Karpas-422 (cell line): ENCODE measurements around the gene OMA1. TPM values are rescaled to one million over a fixed set of nuclear protein-coding genes. Genes with fewer than 3 reads are reported as not detected.
"Not testable (repeated sequence)": the region's sequence is repeated elsewhere in the genome, so short reads cannot be mapped to it uniquely, and the experiment has no call there.

Experiments used
- DNase-seq: peaks from one replicate; pipeline ENCODE4 v3.0.0-alpha.2; 2015
- H2AFZ ChIP-seq: fragments of 200-600 bp; sonication (generic); 2 replicates; pipeline ENCODE4 v1.6.1; 2014; ENCODE audit warnings: antibody characterized with exemption, low read length, mixed read lengths
- H3K27ac ChIP-seq: fragments of 200-600 bp; sonication (generic); 2 replicates; pipeline ENCODE4 v1.5.1; 2014; ENCODE audit warnings: mild to moderate bottlenecking, low read length, moderate library complexity
- H3K27me3 ChIP-seq: fragments of 200-600 bp; sonication (generic); 2 replicates; pipeline ENCODE4 v1.6.1; 2014; ENCODE audit warnings: low read length, mixed read lengths
- H3K36me3 ChIP-seq: fragments of 200-600 bp; sonication (generic); 2 replicates; pipeline ENCODE4 v1.6.1; 2014; ENCODE audit warnings: low read length, mixed read lengths; ENCODE audit not compliant: insufficient read depth
- H3K4me1 ChIP-seq: fragments of 200-600 bp; sonication (generic); 2 replicates; pipeline ENCODE4 v1.6.1; 2014; ENCODE audit warnings: mild to moderate bottlenecking, low read length, mixed read lengths
- H3K4me2 ChIP-seq: fragments of 200-600 bp; sonication (generic); 2 replicates; pipeline ENCODE4 v1.6.1; 2014; ENCODE audit warnings: low read length, low read depth, mild to moderate bottlenecking; ENCODE audit not compliant: poor library complexity, severe bottlenecking
- H3K4me3 ChIP-seq: fragments of 200-600 bp; sonication (generic); 2 replicates; pipeline ENCODE4 v1.5.1; 2014; ENCODE audit warnings: mild to moderate bottlenecking, antibody characterized with exemption, low read length, mixed read lengths
- H3K79me2 ChIP-seq: fragments of 200-600 bp; sonication (generic); 2 replicates; pipeline ENCODE4 v1.6.1; 2014; ENCODE audit warnings: mild to moderate bottlenecking, low read length, mixed read lengths
- H3K9ac ChIP-seq: fragments of 200-600 bp; sonication (generic); 2 replicates; pipeline ENCODE4 v1.6.0; 2014; ENCODE audit warnings: low read length
- H3K9me2 ChIP-seq: fragments of 200-600 bp; sonication (generic), shearing (Covaris generic); replicated peaks from 2 replicates; pipeline ENCODE4 v1.6.0; 2014; ENCODE audit warnings: mild to moderate bottlenecking, low read length, moderate library complexity; ENCODE audit not compliant: insufficient read depth
- H3K9me3 ChIP-seq: fragments of 300-700, 200-600 bp; sonication (generic); 2 replicates; pipeline ENCODE4 v1.6.1; 2014; ENCODE audit warnings: low read length, mixed read lengths
- H4K20me1 ChIP-seq: fragments of 200-600 bp; sonication (generic); 2 replicates; pipeline ENCODE4 v1.6.1; 2014; ENCODE audit warnings: mild to moderate bottlenecking, antibody characterized with exemption, low read length, low read depth; ENCODE audit not compliant: insufficient read depth
- total RNA-seq: library from RNA; depleted of rRNA; stranded (reverse); fragments of >200 nt; shearing (Covaris generic); gene quantifications from 2 replicates; pipeline ENCODE4 v1.2.3, GENCODE V29; 2014; ENCODE audit warnings: low replicate concordance

OMA1 gene
- total RNA-seq, 1 experiment from 2014 or later = 116 TPM

- H3K27ac ChIP-seq = no peak overlapping the region
- no peak overlapping the region for H2AFZ ChIP-seq
- peaks cover 5% of the 10 kb centered on the region for H3K4me1 ChIP-seq
- H3K9me3 ChIP-seq = no peaks in the 10 kb centered on the region
- no peak overlapping the region for H3K9ac ChIP-seq
- no peaks in the 10 kb centered on the region for H3K79me2 ChIP-seq
- no peaks in the 10 kb centered on the region for H4K20me1 ChIP-seq
- no peaks in the 10 kb centered on the region for H3K36me3 ChIP-seq
- no peak for DNase-seq
- H3K27me3 ChIP-seq = peaks cover 2% of the 10 kb centered on the region; the same call in 1 of the 2 replicates
- no peaks in the 10 kb centered on the region for H3K9me2 ChIP-seq
- H3K4me3 ChIP-seq = no peak overlapping the region
- no peak overlapping the region for H3K4me2 ChIP-seq
Observed at GRCh38 chr1:58555393-58555792, 8.9 kb upstream of the OMA1 start.

- no peaks in the 10 kb centered on the region for H3K9me2 ChIP-seq
- no peak for DNase-seq
- H3K27me3 ChIP-seq = peaks cover 2% of the 10 kb centered on the region; the same call in 1 of the 2 replicates
- no peaks in the 10 kb centered on the region for H3K79me2 ChIP-seq
- H3K9ac ChIP-seq = no peak overlapping the region
- no peak overlapping the region for H3K4me2 ChIP-seq
- no peaks in the 10 kb centered on the region for H3K36me3 ChIP-seq
- H4K20me1 ChIP-seq = no peaks in the 10 kb centered on the region
- no peak overlapping the region for H3K27ac ChIP-seq
- no peak overlapping the region for H2AFZ ChIP-seq
- no peak overlapping the region for H3K4me3 ChIP-seq
- H3K4me1 ChIP-seq = peaks cover 6% of the 10 kb centered on the region
- H3K9me3 ChIP-seq = no peaks in the 10 kb centered on the region
Observed at GRCh38 chr1:58551186-58552140, 4.9 kb upstream of the OMA1 start.

GRCh38 chr1:58549291-58549690, 2.8 kb upstream of the OMA1 start:
- H2AFZ ChIP-seq, H3K36me3 ChIP-seq, H4K20me1 ChIP-seq, H3K4me3 ChIP-seq, H3K4me2 ChIP-seq, H3K9me2 ChIP-seq, H3K27me3 ChIP-seq, H3K9me3 ChIP-seq, DNase-seq, H3K9ac ChIP-seq, H3K27ac ChIP-seq: not testable (repeated sequence)
- H3K4me1 ChIP-seq = peaks cover 15% of the 10 kb centered on the region
- H3K79me2 ChIP-seq = peaks cover 19% of the 10 kb centered on the region

GRCh38 chr1:58548371-58548770, 1.8 kb upstream of the OMA1 start:
- H3K36me3 ChIP-seq = no peaks in the 10 kb centered on the region
- no peak overlapping the region for H3K4me3 ChIP-seq
- peaks cover 2% of the 10 kb centered on the region; the same call in 1 of the 2 replicates for H3K27me3 ChIP-seq
- no peak overlapping the region for H3K4me2 ChIP-seq
- peaks cover 15% of the 10 kb centered on the region for H3K4me1 ChIP-seq
- H3K9ac ChIP-seq = no peak overlapping the region
- no peaks in the 10 kb centered on the region for H3K9me3 ChIP-seq
- H3K9me2 ChIP-seq = no peaks in the 10 kb centered on the region
- H3K27ac ChIP-seq = no peak overlapping the region
- no peak overlapping the region for H2AFZ ChIP-seq
- no peak for DNase-seq
- H4K20me1 ChIP-seq = no peaks in the 10 kb centered on the region
- peaks cover 28% of the 10 kb centered on the region for H3K79me2 ChIP-seq

- Histone ChIP-seq H3K9me2 (no peaks in the 10 kb centered on the region), H3K79me2 (peaks cover 45% of the 10 kb centered on the region)
Observed at GRCh38 chr1:58545591-58546519, 671 bp downstream of the OMA1 start.

GRCh38 chr1:58543260-58543659, 3.3 kb downstream of the OMA1 start:
- H3K9me2 ChIP-seq = no peaks in the 10 kb centered on the region
- no peak for DNase-seq
- H2AFZ ChIP-seq = no peak overlapping the region
- no peaks in the 10 kb centered on the region; the same call in 1 of the 2 replicates for H3K36me3 ChIP-seq
- peaks cover 15% of the 10 kb centered on the region for H3K4me1 ChIP-seq
- no peak overlapping the region for H3K9ac ChIP-seq
- H3K9me3 ChIP-seq = no peaks in the 10 kb centered on the region
- peaks cover 54% of the 10 kb centered on the region for H3K79me2 ChIP-seq
- no peak overlapping the region for H3K27ac ChIP-seq
- H4K20me1 ChIP-seq = no peaks in the 10 kb centered on the region
- H3K27me3 ChIP-seq = no peaks in the 10 kb centered on the region
- no peak overlapping the region for H3K4me3 ChIP-seq
- no peak overlapping the region for H3K4me2 ChIP-seq

More at GRCh38 chr1:58545591-58546519, 671 bp downstream of the OMA1 start:
- H3K27ac ChIP-seq = peak overlapping the region; percentile 66
- H3K9ac ChIP-seq = peak overlapping the region; percentile 84
- H3K9me3 ChIP-seq = no peaks in the 10 kb centered on the region
- peak overlapping the region; percentile 91 for H3K4me3 ChIP-seq
- peak; percentile 93 for DNase-seq
- H3K4me1 ChIP-seq = peaks cover 15% of the 10 kb centered on the region
- H2AFZ ChIP-seq = peak overlapping the region; percentile 24; the same call in 1 of the 2 replicates
- H4K20me1 ChIP-seq = no peaks in the 10 kb centered on the region
- H3K4me2 ChIP-seq = peak overlapping the region; percentile 86
- no peaks in the 10 kb centered on the region for H3K27me3 ChIP-seq
- no peaks in the 10 kb centered on the region for H3K36me3 ChIP-seq

GRCh38 chr1:58539553-58539952, 7.0 kb downstream of the OMA1 start:
- peaks cover 41% of the 10 kb centered on the region for H3K79me2 ChIP-seq
- DNase-seq = no peak
- H3K9me3 ChIP-seq = no peaks in the 10 kb centered on the region
- peaks cover 3% of the 10 kb centered on the region; the same call in 1 of the 2 replicates for H3K36me3 ChIP-seq
- H3K4me2 ChIP-seq = no peak overlapping the region
- no peak overlapping the region for H3K27ac ChIP-seq
- no peak overlapping the region for H2AFZ ChIP-seq
- no peaks in the 10 kb centered on the region for H3K9me2 ChIP-seq
- H3K4me3 ChIP-seq = no peak overlapping the region
- H3K4me1 ChIP-seq = no peaks in the 10 kb centered on the region
- H4K20me1 ChIP-seq = no peaks in the 10 kb centered on the region
- H3K27me3 ChIP-seq = no peaks in the 10 kb centered on the region
- H3K9ac ChIP-seq = no peak overlapping the region

- no peaks in the 10 kb centered on the region for H3K9me3 ChIP-seq
- H2AFZ ChIP-seq = no peak overlapping the region
- no peak overlapping the region for H3K4me2 ChIP-seq
- no peak overlapping the region for H3K9ac ChIP-seq
- H3K9me2 ChIP-seq = no peaks in the 10 kb centered on the region
- peaks cover 34% of the 10 kb centered on the region for H3K79me2 ChIP-seq
- H3K4me3 ChIP-seq = no peak overlapping the region
- DNase-seq = no peak
- H3K27ac ChIP-seq = no peak overlapping the region
- no peaks in the 10 kb centered on the region for H3K27me3 ChIP-seq
- peaks cover 3% of the 10 kb centered on the region; the same call in 1 of the 2 replicates for H3K36me3 ChIP-seq
- H3K4me1 ChIP-seq = no peaks in the 10 kb centered on the region
- no peaks in the 10 kb centered on the region for H4K20me1 ChIP-seq
Observed at GRCh38 chr1:58538821-58539220, 7.7 kb downstream of the OMA1 start.
